ENCODE results near the gene TAF4. TPM values are rescaled to one million over a fixed set of nuclear protein-coding genes. Genes with fewer than 3 reads are reported as not detected.

TAF4 gene
- total RNA-seq, 4 donors from 2014 or later = 7.7 to 16.0 (median 10.7) TPM

DNA sequence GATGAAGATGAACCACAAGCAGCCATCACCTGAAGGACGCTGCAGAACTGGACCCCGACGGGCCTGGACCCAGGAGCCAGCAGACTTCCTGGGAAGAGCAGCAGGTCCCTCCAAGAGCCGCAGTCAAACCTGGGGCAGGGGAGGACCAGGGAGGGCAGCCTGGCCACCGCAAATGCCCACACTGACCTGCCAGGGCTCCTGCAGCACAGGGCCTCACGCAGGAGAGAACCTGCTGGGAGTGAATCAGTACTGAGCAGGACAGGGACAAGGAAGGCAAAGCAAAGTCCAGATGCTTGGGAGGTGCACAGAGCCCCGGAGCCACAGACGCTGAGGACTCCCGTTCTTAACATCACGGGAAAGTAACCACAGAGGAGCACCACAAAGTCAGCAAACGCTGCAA, 75.2 kb downstream of the TAF4 start:
- TF ChIP-seq, protein P1, sequence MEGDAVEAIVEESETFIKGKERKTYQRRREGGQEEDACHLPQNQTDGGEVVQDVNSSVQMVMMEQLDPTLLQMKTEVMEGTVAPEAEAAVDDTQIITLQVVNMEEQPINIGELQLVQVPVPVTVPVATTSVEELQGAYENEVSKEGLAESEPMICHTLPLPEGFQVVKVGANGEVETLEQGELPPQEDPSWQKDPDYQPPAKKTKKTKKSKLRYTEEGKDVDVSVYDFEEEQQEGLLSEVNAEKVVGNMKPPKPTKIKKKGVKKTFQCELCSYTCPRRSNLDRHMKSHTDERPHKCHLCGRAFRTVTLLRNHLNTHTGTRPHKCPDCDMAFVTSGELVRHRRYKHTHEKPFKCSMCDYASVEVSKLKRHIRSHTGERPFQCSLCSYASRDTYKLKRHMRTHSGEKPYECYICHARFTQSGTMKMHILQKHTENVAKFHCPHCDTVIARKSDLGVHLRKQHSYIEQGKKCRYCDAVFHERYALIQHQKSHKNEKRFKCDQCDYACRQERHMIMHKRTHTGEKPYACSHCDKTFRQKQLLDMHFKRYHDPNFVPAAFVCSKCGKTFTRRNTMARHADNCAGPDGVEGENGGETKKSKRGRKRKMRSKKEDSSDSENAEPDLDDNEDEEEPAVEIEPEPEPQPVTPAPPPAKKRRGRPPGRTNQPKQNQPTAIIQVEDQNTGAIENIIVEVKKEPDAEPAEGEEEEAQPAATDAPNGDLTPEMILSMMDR (IDR thresholded peaks at IDR 0.05; ENCODE audit: low read depth) = no peak

DNA sequence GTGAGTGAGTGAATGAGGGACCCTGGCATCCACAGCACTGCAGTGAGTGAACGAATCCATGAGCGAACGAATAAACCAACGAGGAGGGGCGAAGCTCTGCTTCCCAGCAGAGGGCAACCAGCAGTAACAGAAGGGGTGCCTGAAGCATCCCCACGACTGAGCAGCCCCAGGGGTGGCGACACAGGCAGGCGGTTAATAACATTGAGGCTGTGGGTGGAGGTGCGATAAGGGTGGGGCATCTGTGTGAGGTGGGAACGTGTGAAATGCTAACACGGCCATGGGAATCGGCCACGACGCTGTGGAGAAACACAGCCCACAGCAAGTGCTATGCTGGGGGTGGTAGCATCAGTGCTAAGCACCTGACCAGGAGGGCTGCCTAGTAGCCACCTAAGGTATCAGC, 75.9 kb downstream of the TAF4 start:
- TF ChIP-seq, protein P1 (IDR thresholded peaks at IDR 0.05; ENCODE audit: low read depth) = no peak

DNA sequence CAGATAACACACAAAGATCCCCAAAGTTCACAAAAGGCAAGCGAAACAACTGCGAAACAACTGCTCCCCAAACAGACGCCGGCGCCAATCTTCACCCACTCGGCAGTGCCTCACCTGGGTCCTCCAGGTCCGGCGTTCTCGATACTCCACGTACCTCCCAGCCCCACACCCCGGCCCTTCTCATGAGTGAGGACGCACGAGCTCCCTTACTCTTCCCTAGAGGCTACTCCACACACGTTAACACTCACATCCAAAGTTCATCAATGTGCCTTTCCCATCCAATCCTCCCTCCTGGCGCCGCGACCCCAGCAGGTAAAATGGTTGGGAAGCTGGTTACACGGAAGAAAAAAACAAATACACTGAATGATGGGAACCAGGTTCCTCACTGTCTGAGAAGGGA, 77.0 kb downstream of the TAF4 start:
- TF ChIP-seq, protein P1 (IDR thresholded peaks at IDR 0.05; ENCODE audit: low read depth) = no peak

DNA sequence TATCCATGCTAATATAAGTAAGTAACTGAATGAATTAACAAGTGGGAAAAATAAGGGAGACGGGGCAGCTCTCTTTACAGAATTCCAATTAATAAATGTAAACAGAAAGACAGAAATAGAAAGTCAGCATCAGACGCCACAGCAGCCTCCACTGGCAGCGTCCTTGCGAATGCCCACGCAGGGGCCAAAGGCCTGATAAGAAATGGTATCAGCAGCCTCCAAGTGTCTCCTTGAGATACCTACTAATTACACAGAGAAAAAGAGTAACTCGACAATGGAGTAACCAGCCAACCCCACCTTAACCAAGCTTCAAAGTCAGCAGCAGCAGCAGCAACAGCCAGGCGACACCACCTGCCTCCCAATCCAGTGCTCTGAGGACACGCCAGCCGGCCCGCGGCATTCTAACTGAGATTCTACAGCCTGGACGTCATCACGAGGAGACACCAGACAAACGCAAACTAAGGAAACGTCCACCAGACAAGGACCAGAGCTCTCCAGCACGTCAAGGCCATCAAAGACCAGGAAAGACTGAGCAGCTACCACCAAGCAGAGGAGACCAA, 78.8 kb downstream of the TAF4 start:
- TF ChIP-seq, protein P1 (IDR thresholded peaks at IDR 0.05; ENCODE audit: low read depth) = no peak

DNA sequence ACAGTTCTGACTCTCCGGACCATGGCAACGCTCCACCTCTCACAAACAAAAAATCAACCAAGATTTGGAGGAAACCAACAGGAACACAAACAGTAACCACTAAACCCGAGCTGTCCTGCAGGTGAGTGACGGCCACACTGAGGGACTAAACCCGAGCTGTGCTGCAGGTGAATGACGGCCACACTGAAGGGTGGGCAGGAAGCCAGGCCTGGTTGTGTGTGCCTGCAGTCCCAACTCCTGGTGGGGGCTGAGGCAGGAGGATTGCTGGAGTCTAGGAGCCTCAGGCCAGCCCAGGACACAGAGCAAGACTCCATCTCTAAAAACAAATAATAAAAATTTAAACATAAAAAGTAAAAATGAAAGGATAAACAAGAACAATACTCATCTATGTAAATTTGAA, 80.6 kb downstream of the TAF4 start:
- TF ChIP-seq, protein P1 (IDR thresholded peaks at IDR 0.05; ENCODE audit: low read depth) = no peak

DNA sequence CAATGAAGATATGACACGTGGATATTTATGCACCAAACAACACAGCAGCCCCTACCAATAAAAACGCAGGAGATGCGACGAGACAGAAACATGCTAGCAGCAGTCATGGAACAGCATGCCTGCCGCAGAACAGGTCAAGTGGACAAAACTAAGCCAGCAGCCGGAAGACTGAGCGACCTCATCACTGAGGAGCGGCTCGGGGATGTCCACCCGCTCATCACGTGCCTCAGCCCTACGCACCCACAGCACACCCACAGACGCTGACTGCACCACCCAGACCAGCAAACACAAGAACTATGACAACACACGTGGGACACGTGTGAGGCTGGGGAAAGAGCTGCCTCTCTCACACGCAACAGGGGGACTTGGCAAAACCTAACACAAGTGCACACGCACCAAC, 81.7 kb downstream of the TAF4 start:
- TF ChIP-seq, protein P1 (IDR thresholded peaks at IDR 0.05; ENCODE audit: low read depth) = no peak

DNA sequence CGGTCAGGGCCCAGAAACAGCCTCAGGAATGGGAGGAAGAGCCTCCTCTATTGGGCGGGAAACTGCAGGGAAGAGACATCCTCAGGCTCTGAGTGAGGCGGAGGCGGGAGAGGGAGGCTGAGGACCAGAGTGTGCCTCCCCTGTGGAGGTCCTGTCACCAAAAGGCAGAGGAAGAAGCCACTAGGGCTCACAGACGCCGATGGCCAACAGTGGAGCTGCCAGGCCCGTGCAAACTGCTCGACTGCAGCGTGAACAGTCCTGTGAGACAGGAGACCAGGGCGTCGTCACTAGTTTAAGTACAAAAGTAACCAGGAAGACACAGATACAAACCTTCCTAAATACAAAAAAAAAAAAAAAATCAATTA, 82.7 kb downstream of the TAF4 start:
- TF ChIP-seq, protein P1 (IDR thresholded peaks at IDR 0.05; ENCODE audit: low read depth) = no peak
